Measurements from ENCODE around the gene NAA20.

GRCh38 chr20:20000211-20000968 is 16.8 kb upstream of the NAA20 start:
- TF ChIP-seq, protein P1, sequence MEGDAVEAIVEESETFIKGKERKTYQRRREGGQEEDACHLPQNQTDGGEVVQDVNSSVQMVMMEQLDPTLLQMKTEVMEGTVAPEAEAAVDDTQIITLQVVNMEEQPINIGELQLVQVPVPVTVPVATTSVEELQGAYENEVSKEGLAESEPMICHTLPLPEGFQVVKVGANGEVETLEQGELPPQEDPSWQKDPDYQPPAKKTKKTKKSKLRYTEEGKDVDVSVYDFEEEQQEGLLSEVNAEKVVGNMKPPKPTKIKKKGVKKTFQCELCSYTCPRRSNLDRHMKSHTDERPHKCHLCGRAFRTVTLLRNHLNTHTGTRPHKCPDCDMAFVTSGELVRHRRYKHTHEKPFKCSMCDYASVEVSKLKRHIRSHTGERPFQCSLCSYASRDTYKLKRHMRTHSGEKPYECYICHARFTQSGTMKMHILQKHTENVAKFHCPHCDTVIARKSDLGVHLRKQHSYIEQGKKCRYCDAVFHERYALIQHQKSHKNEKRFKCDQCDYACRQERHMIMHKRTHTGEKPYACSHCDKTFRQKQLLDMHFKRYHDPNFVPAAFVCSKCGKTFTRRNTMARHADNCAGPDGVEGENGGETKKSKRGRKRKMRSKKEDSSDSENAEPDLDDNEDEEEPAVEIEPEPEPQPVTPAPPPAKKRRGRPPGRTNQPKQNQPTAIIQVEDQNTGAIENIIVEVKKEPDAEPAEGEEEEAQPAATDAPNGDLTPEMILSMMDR (IDR thresholded peaks at IDR 0.05; ENCODE audit: insufficient read depth, low read length, poor library complexity, severe bottlenecking): no peak
- no peak for TF ChIP-seq EZH2phosphoT487 (conservative IDR thresholded peaks at IDR 0.05; ENCODE audit: low read length)

Data from SU-DHL-6 (cell line).